Fibroblast of villous mesenchyme (primary cell): ENCODE measurements around the gene CMC1. TPM values are rescaled to one million over a fixed set of nuclear protein-coding genes. Genes with fewer than 3 reads are reported as not detected.

Experiments used
- DNase-seq: peaks from one replicate; pipeline ENCODE4 v3.0.0-alpha.2; 2010; ENCODE audit warnings: low read depth
- H3K4me3 ChIP-seq: 2 replicates; pipeline ENCODE4 v1.5.1; 2011; ENCODE audit warnings: low read depth, mild to moderate bottlenecking, low read length
- CTCF ChIP-seq: IDR thresholded peaks from 2 replicates; pipeline ENCODE4 v1.5.1; 2012; ENCODE audit warnings: low read depth, mild to moderate bottlenecking, low read length; ENCODE audit not compliant: insufficient read depth
- total RNA-seq: library from RNA; depleted of rRNA; stranded (reverse); fragments of >200 nt; gene quantifications from 2 replicates; pipeline ENCODE4 v1.2.3, GENCODE V29; 2012

The CMC1 gene
- total RNA-seq, 1 donor: 4.3 TPM

GRCh38 chr3:28279770-28280169, 38.4 kb downstream of the CMC1 start:
- no peak for TF ChIP-seq CTCF
- DNase-seq: peak; percentile 67
- H3K4me3 ChIP-seq: no peak overlapping the region

- H3K4me3 ChIP-seq: no peak overlapping the region
- DNase-seq: no peak
- TF ChIP-seq CTCF: no peak
Observed at GRCh38 chr3:28280781-28281180, 39.4 kb downstream of the CMC1 start.

- peak; percentile 52 for DNase-seq
- TF ChIP-seq CTCF: peak; percentile 54
- no peak overlapping the region for H3K4me3 ChIP-seq
Observed at GRCh38 chr3:28286595-28286994, 45.2 kb downstream of the CMC1 start.

- DNase-seq: no peak
- no peak for TF ChIP-seq CTCF
- no peak overlapping the region for H3K4me3 ChIP-seq
Observed at GRCh38 chr3:28287046-28287445, 45.6 kb downstream of the CMC1 start.

- no peak overlapping the region for H3K4me3 ChIP-seq
- no peak for DNase-seq
- no peak for TF ChIP-seq CTCF
Observed at GRCh38 chr3:28290863-28291300, 49.5 kb downstream of the CMC1 start.

- no peak for DNase-seq
- TF ChIP-seq CTCF: no peak
- no peak overlapping the region for H3K4me3 ChIP-seq
Observed at GRCh38 chr3:28291577-28291976, 50.2 kb downstream of the CMC1 start.

- TF ChIP-seq CTCF: no peak
- DNase-seq: no peak
- no peak overlapping the region for H3K4me3 ChIP-seq
Observed at GRCh38 chr3:28292622-28293021, 51.2 kb downstream of the CMC1 start.
